Stimulated activated CD4-positive, alpha-beta T cell treated with anti-CD3 and anti-CD28 coated beads, Interleukin-1b, Interleukin-23, amount 100 ng/mL, for 48 hours (primary cell): ENCODE measurements around the gene LTA4H.
"Not testable (repeated sequence)": the region's sequence is repeated elsewhere in the genome, so short reads cannot be mapped to it uniquely, and the experiment has no call there.

Experiments
- DNase-seq: peaks from one replicate; pipeline ENCODE4 v3.0.0-alpha.2; 2020

Gene LTA4H

GRCh38 chr12:96035283-96036236 lies at the start of gene LTA4H:
TSS of gene LTA4H (minus strand) at chr12:96035587. CDS start at chr12:96035519, 68 bp downstream.
- DNase-seq, result peak; percentile 96

GRCh38 chr12:96084624-96085023 lies 49.2 kb upstream of the LTA4H start:
- DNase-seq, result no peak

GRCh38 chr12:96083020-96083719 lies 47.8 kb upstream of the LTA4H start:
- DNase-seq, result no peak

- no peak for DNase-seq
Measured at GRCh38 chr12:96081596-96081995, 46.2 kb upstream of the LTA4H start.

- DNase-seq, result no peak
Measured at GRCh38 chr12:96078231-96079135, 43.1 kb upstream of the LTA4H start.

DNA sequence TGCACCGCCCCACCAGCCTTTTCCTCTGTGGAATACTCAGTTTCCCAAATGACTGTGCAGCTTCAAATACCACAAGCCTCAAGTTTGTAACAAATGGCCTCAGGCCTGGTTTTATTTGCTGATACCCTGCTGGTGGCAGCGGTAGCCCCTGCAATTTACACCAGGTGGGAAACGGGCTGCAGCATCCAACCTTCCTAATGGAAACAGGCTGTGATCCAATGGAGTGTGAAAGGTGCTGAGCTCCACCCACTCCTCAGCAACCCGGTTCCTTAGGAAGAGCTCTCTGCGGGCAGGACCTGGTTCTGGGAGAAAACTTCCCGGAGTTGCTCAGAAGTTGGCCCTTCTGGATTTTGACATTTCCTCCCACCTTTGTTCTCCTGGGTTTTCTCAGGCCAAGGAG lies 41.7 kb upstream of the LTA4H start:
- no peak for DNase-seq

- DNase-seq, result no peak
Measured at GRCh38 chr12:96075560-96075959, 40.2 kb upstream of the LTA4H start.

GRCh38 chr12:96073346-96074330 lies 38.3 kb upstream of the LTA4H start:
- no peak for DNase-seq

DNA sequence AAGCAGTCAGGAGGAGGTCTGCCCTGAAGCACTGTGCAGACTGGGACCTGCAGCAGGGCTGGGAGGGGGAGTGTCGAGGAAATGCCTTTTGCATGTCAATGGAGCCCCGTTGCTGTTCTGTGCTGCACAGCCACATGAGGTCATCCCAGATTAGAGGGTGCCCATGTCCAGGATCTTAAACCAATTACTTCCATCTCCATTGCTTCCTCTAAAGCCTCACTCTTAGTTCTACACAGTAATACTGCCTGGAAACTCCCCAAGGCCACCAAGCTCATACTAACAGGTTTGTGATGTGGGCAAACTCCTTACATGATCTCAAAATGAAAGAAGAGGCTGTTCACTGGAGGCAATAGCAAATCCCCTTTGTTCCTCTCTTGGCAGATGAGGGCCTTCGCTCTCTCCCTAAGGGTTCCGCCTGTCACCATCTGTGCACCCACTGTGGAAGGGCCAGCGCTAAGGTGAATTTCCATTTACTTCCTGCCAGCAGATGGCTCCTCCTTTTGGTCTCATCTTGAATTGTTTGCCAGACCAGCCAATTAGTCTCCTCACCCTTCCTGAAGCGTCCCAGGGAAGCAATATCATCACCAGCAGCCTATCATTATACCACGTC lies 35.4 kb upstream of the LTA4H start:
- no peak for DNase-seq

- DNase-seq, result no peak
Measured at GRCh38 chr12:96069511-96070231, 34.3 kb upstream of the LTA4H start.

DNA sequence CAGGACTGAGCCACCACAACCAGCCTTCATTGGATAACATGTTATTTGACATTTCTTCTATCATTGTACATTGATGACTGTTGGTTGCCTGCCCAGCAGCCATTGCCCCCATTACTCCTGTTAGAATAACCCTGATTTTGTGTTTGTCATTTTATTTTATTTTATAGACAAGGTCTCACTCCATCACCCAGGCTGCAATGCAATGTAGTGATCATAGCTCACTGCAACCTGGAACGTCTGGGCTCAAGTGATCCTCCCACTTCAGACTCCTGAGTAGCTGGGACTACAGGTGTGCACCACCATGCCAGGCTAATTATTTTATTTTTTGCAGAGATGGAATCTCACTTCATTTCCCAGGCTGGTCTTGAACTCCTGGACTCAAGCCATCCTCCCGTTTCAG lies 33.2 kb upstream of the LTA4H start:
- DNase-seq, result no peak

- DNase-seq, result no peak
Measured at GRCh38 chr12:96068111-96068510, 32.7 kb upstream of the LTA4H start.

GRCh38 chr12:96065776-96066175 lies 30.4 kb upstream of the LTA4H start:
- DNase-seq, result not testable (repeated sequence)

- DNase-seq, result no peak
Measured at GRCh38 chr12:96064966-96065365, 29.6 kb upstream of the LTA4H start.

DNA sequence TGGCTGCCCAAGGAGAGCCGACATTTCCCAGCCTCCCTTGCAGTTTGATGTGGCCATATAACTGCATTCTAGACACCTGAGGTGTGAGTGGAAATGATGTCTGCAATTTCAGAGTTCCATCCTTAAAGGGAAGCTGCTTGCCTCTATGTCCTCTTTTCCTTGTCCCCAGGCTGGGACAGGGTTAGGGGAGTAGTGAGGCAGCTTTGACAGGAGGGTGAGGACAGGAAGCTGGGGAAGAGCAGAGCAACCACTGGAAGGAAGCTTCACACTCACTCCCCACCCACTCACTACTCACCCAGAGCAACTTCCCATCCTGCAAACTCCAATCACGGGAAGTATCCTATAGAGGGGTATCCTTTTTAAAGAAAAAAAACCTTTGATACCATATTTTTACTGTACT lies 28.9 kb upstream of the LTA4H start:
- DNase-seq, result no peak

DNA sequence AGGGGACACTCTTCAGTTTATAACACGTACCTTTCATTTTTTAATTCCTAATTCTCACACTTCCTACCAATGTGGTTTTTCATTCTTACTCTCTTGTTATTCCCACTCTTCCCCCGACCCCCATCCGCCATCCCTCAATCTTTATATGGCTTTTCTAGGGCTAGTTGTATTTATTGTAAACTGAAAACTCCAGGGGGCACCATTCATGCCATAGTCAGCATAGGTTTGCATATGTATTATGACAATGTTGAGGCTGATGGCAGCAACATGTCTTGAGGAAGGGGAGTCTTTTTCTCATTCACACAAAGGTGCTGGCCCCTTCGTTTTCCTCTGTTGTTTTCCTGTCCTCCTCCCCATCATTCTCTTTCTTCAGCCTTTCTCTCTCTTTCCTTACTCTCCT lies 27.7 kb upstream of the LTA4H start:
- no peak for DNase-seq

DNA sequence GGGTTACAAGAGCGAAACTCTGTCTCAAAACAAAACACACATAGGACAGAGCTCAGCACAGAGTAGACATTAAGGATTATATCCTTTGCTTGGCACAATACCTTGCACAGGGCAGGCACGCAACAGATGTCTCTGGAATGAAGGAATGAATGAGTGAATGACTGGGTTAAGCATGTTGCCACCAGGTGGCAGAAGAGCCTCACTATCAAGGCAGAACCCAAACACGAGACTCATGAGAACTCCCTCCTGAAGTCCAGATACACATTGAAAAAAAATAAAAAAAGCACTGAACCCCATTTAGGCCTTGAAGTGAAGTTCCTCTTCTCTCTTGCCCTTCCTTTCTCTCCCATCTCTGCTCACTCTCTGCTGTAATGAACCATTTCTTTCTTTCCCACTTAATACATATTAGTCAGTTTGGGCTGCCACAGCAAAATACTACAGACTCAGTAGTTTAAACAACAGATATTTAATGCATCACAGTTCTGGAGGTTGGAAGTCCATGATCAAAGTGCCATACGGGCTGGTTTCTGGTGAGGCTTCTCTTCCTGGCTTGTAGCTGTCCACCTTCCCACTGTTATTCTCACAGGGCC lies 26.6 kb upstream of the LTA4H start:
- DNase-seq, result peak; percentile 72

DNA sequence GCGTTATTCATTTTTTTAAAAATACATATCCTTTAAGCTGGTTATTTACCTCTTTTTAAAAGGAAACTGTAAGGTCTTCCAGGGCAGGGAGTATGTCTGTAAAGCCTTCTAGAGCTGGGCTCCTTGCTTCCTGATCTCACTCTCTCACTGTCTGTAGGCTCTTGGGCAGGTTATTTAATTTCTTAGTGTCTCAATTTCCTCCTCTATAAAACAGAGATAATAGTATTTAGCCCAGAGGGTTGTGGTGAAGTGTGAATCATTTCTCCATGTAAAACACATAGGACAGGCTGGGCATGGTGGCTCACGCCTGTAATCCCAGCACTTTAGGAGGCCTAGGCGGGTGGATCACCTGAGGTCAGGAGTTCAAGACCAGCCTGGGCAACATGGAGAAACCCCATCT lies 25.9 kb upstream of the LTA4H start:
- DNase-seq, result no peak

DNA sequence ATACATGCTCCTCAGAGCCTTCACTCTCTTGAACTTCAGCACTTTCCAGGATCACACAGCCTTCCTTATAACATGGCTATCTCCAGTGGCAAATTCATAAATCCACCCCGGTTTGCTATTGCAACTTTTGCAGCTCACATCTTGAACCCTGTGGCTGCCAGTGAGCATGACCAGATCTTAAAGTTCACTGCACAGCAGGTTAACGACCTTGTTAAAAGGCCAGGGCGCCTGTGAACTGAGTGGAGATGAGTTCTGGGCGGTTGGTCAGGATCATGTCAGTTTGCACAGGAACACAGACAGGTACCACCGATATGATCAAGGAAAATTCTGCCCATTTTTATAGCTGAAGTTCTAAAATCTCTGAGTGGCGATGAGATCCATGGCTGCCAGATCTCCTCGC lies 24.7 kb upstream of the LTA4H start:
- no peak for DNase-seq

GRCh38 chr12:96057986-96058553 lies 22.7 kb upstream of the LTA4H start:
- no peak for DNase-seq
